Suprapubic skin (tissue), 4 donors: ENCODE results near the gene C2orf80. TPM values are rescaled to one million over a fixed set of nuclear protein-coding genes. Genes with fewer than 3 reads are reported as not detected.

Experiments
- DNase-seq, 2 donors: peaks; one replicate each; pipeline ENCODE4 v3.0.0-alpha.2; 2019; ENCODE audit warnings: low spot score in 2 of 2
- H3K27ac ChIP-seq: fragments of 200-600 bp; sonication (generic); one replicate; pipeline ENCODE4 v1.5.1; 2019
- H3K27me3 ChIP-seq: fragments of 200-600 bp; sonication (generic); one replicate; pipeline ENCODE4 v1.5.1; 2019
- H3K36me3 ChIP-seq: fragments of 200-600 bp; sonication (generic); one replicate; pipeline ENCODE4 v1.5.1; 2019
- H3K4me1 ChIP-seq: fragments of 200-600 bp; sonication (generic); one replicate; pipeline ENCODE4 v1.5.1; 2019
- H3K4me3 ChIP-seq: fragments of 200-600 bp; sonication (generic); one replicate; pipeline ENCODE4 v1.5.1; 2019; ENCODE audit warnings: mild to moderate bottlenecking
- H3K9me3 ChIP-seq: fragments of 200-600 bp; sonication (generic); one replicate; pipeline ENCODE4 v1.5.1; 2019
- CTCF ChIP-seq, 2 donors: fragments of 200-600 bp in 1 of 2; fragments of 450-650 bp in 1 of 2; sonication (generic) in 1 of 2; IDR thresholded peaks; one replicate each; pipeline ENCODE4 v1.5.1; 2016 to 2019; ENCODE audit warnings: antibody characterized with exemption in 2 of 2, mild to moderate bottlenecking in 1 of 2, moderate library complexity in 1 of 2
- EP300 ChIP-seq: sonication (generic); formaldehyde crosslinking; IDR thresholded peaks from one replicate; pipeline ENCODE4 v1.6.1; 2017; ENCODE audit warnings: antibody characterized with exemption
- POLR2A ChIP-seq, 2 donors: fragments of 450-650 bp; IDR thresholded peaks; one replicate each; pipeline ENCODE4 v1.6.1; 2017; ENCODE audit warnings: antibody characterized with exemption in 2 of 2, mild to moderate bottlenecking in 2 of 2, moderate library complexity in 2 of 2
- POLR2AphosphoS5 ChIP-seq, 3 donors: sonication (generic); formaldehyde crosslinking; IDR thresholded peaks; one replicate each; pipeline ENCODE4 v1.6.1; 2017; ENCODE audit warnings: antibody characterized with exemption in 3 of 3
- WGBS: methylation state at CpG from one replicate; pipeline ENCODE4 v1.1.5; 2018; 5-methylcytosine and 5-hydroxymethylcytosine counted together
- total RNA-seq, 4 donors: library from RNA; depleted of rRNA; stranded (reverse); fragments of >200 nt; gene quantifications; one replicate each; pipeline ENCODE4 v1.1.0, GENCODE V29; 2016

Gene C2orf80
- total RNA-seq, 4 donors from 2014 or later, result not detected

GRCh38 chr2:208134928-208135586 lies 54.8 kb downstream of the C2orf80 start:
- Histone ChIP-seq H3K27me3 (no peaks in the 10 kb centered on the region), H3K4me3 (no peak overlapping the region), H3K4me1 (no peaks in the 10 kb centered on the region), H3K36me3 (no peaks in the 10 kb centered on the region), H3K9me3 (no peaks in the 10 kb centered on the region), H3K27ac (no peak overlapping the region)
- no peak for DNase-seq
- no peak for TF ChIP-seq POLR2A (IDR thresholded peaks at IDR 0.05)
- no peak for TF ChIP-seq EP300
- no peak for TF ChIP-seq POLR2AphosphoS5 (IDR thresholded peaks at IDR 0.05)
- TF ChIP-seq CTCF (IDR thresholded peaks at IDR 0.05), result no peak
- 38% methylated on average over 7 of the region's 8 CpGs for WGBS

GRCh38 chr2:208130712-208131110 lies 59.1 kb downstream of the C2orf80 start:
- no peak overlapping the region for H3K4me3 ChIP-seq
- H3K4me1 ChIP-seq, result no peaks in the 10 kb centered on the region
- peaks cover 10% of the 10 kb centered on the region for H3K27me3 ChIP-seq
- no peaks in the 10 kb centered on the region for H3K9me3 ChIP-seq
- DNase-seq, result no peak
- 64% methylated on average over 6 of the region's 6 CpGs for WGBS
- H3K36me3 ChIP-seq, result no peaks in the 10 kb centered on the region
- H3K27ac ChIP-seq, result no peak overlapping the region
- no peak for TF ChIP-seq CTCF (IDR thresholded peaks at IDR 0.05)
- no peak for TF ChIP-seq POLR2AphosphoS5 (IDR thresholded peaks at IDR 0.05)
- no peak for TF ChIP-seq POLR2A (IDR thresholded peaks at IDR 0.05)
- no peak for TF ChIP-seq EP300

DNA sequence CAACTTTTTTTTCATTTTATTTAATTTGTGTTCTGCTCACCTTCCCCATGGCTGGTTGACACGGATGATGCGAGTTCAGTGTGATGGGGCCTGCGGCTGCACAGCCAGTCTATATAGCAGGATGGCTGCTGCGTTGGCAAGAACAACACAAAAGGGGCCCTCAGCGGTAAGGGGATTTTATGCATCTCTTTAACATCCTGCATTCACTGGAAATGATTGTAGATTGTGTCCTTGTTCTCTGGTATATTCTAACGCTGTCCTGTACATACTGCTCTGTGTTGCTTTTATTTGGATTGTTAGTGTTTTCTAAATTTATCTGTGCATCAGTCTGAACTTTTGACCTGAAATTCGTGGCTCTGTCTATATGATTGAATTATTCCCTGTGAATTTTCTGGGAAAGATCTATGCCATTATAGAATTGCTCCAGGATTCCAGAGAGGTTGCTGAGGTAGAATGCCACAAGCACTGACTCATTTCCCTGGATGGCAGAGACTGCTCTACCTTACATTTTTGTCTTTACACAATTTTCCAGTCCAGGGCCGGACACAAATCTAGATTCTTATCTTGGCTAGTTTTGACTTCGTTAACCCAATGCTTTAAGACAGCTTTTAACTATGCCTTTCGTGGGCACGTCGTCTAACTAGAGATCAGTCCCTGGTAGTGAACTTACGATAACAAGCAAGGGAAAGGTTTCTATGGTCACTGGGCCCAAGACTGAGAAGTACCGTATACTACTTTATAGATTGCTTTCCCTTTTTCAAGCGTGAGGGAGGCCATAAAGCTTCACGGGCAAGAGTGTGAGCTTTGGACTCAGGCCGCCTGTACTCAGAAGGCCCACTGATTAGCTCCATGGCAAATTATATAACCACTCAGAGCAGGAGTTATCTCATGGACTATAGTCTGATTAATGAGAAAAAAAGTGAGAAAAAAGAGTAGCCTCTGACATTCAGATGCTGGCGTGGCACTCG lies 59.8 kb downstream of the C2orf80 start, which contains the start of gene CRYGC:
Gene CRYGC, minus strand, starts transcription at position 85 of the 968 bp plus-strand sequence. Its CDS starts 36 bp downstream, at position 49.
- Histone ChIP-seq H3K4me1 (no peaks in the 10 kb centered on the region), H3K4me3 (no peak within 1 kb of the TSS), H3K9me3 (no peaks in the 10 kb centered on the region), H3K27ac (no peak within 1 kb of the TSS), H3K27me3 (peaks cover 15% of the 10 kb centered on the region), H3K36me3 (no peaks in the 10 kb centered on the region)
- 74% methylated on average over 19 of the region's 19 CpGs for WGBS
- no peak for TF ChIP-seq EP300
- TF ChIP-seq CTCF (IDR thresholded peaks at IDR 0.05), result no peak
- TF ChIP-seq POLR2A (IDR thresholded peaks at IDR 0.05), result no peak
- DNase-seq, result no peak

DNA sequence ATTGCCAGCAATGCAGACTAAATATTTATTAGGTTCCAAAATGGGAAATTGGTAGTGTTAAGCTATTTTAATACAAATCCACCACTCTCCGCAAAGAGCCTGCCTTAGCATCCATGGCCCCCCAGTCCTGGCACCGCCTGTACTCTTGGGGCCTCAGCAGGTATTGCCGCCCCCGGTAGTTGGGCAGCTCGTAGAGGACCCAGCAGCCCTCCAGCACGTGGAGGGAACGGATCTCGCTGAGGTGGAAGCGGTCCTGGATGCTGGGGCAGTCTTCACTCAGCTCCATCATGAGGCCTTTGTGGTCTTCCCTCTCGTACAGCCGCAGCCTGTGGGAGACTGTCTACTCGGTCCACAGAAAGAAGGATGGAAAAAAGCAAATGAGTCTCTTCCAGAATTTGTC lies 61.7 kb downstream of the C2orf80 start:
- DNase-seq, result no peak
- peaks cover 8% of the 10 kb centered on the region for H3K4me1 ChIP-seq
- peaks cover 31% of the 10 kb centered on the region for H3K27me3 ChIP-seq
- no peaks in the 10 kb centered on the region for H3K9me3 ChIP-seq
- H3K36me3 ChIP-seq, result no peaks in the 10 kb centered on the region
- no peak overlapping the region for H3K4me3 ChIP-seq
- no peak for TF ChIP-seq CTCF (IDR thresholded peaks at IDR 0.05)
- TF ChIP-seq EP300, result no peak
- no peak for TF ChIP-seq POLR2AphosphoS5 (IDR thresholded peaks at IDR 0.05)
- TF ChIP-seq POLR2A (IDR thresholded peaks at IDR 0.05), result no peak
- WGBS, result 89% methylated on average over 12 of the region's 12 CpGs
- no peak overlapping the region for H3K27ac ChIP-seq

DNA sequence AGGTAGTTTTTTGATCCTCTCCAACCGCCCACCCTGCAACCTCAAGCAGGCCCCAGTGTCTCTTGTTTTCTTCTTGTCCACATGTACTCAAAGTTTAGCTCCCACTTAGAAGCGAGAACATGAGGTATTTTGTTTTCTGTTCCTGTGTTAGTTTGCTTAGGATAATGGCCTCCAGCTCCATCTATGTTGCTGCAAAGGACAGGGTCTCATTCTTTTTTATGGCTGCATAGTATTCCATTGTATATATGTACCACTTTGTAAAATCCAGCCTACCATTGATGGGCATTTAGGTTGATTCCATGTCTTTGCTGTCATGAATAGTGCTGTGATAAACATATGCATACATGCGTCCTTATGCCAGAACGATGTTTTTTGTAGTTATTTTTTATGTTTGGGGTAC lies 62.7 kb downstream of the C2orf80 start:
- DNase-seq, result no peak
- H3K9me3 ChIP-seq, result no peaks in the 10 kb centered on the region
- H3K27me3 ChIP-seq, result peaks cover 31% of the 10 kb centered on the region
- TF ChIP-seq POLR2A (IDR thresholded peaks at IDR 0.05) (no peak), CTCF (IDR thresholded peaks at IDR 0.05) (no peak), POLR2AphosphoS5 (IDR thresholded peaks at IDR 0.05) (no peak), EP300 (no peak)
- no peak overlapping the region for H3K27ac ChIP-seq
- no peak overlapping the region for H3K4me3 ChIP-seq
- peaks cover 8% of the 10 kb centered on the region for H3K4me1 ChIP-seq
- H3K36me3 ChIP-seq, result no peaks in the 10 kb centered on the region
- WGBS, result 98% methylated on average over 4 of the region's 4 CpGs
